HepG2 (cell line): ENCODE data around the gene UBE2O. TPM values are rescaled to one million over a fixed set of nuclear protein-coding genes. Genes with fewer than 3 reads are reported as not detected.

Experiments
- CBFB ChIP-seq: sonication (generic); formaldehyde crosslinking; IDR thresholded peaks from 2 replicates; pipeline ENCODE4 v1.4.0; 2020; ENCODE audit warnings: missing genetic modification reagents
- ELF1 ChIP-seq: sonication (generic); formaldehyde crosslinking; IDR thresholded peaks from 2 replicates; pipeline ENCODE4 v1.4.0; 2020; ENCODE audit warnings: missing genetic modification reagents
- FOSL1 ChIP-seq: sonication (generic); formaldehyde crosslinking; IDR thresholded peaks from 2 replicates; pipeline ENCODE4 v1.9.0; 2021; ENCODE audit warnings: missing genetic modification reagents, borderline replicate concordance
- GZF1 ChIP-seq: sonication (generic); formaldehyde crosslinking; IDR thresholded peaks from 2 replicates; pipeline ENCODE4 v1.5.1; 2020; ENCODE audit warnings: mild to moderate bottlenecking, missing genetic modification reagents
- MED1 ChIP-seq: sonication (generic); formaldehyde crosslinking; IDR thresholded peaks from 2 replicates; pipeline ENCODE4 v1.4.0; 2020; ENCODE audit warnings: missing genetic modification reagents
- MED8 ChIP-seq: sonication (generic); formaldehyde crosslinking; IDR thresholded peaks from 2 replicates; pipeline ENCODE4 v1.8.1; 2023; ENCODE audit warnings: mild to moderate bottlenecking, missing genetic modification reagents; ENCODE audit not compliant: insufficient replicate concordance
- MLXIP ChIP-seq: sonication (generic); formaldehyde crosslinking; IDR thresholded peaks from 2 replicates; pipeline ENCODE4 v1.9.0; 2021; ENCODE audit warnings: missing genetic modification reagents, borderline replicate concordance
- MXD4 ChIP-seq: IDR thresholded peaks from 2 replicates; pipeline ENCODE4 v1.6.1; 2016; ENCODE audit warnings: mild to moderate bottlenecking, missing biosample characterization, missing genetic modification reagents
- MZF1 ChIP-seq: sonication (generic); formaldehyde crosslinking; IDR thresholded peaks from 2 replicates; pipeline ENCODE4 v1.8.1; 2023; ENCODE audit warnings: mild to moderate bottlenecking, missing genetic modification reagents, borderline replicate concordance
- NCOA2 ChIP-seq: sonication (generic); formaldehyde crosslinking; IDR thresholded peaks from 2 replicates; pipeline ENCODE4 v1.8.0; 2022; ENCODE audit warnings: inconsistent platforms
- NCOR1 ChIP-seq: fragments of 200-600 bp; sonication (generic); IDR thresholded peaks from 2 replicates; pipeline ENCODE4 v1.7.0; 2017; ENCODE audit warnings: antibody characterized with exemption, low read length, borderline replicate concordance
- PHF20 ChIP-seq: sonication (generic); formaldehyde crosslinking; IDR thresholded peaks from 2 replicates; pipeline ENCODE4 v1.5.0; 2020; ENCODE audit warnings: mild to moderate bottlenecking, missing genetic modification reagents
- SAP130 ChIP-seq: IDR thresholded peaks from 2 replicates; pipeline ENCODE4 v1.6.1; 2016; ENCODE audit warnings: low read depth
- TBX2 ChIP-seq: sonication (generic); formaldehyde crosslinking; IDR thresholded peaks from 2 replicates; pipeline ENCODE4 v1.5.0; 2020; ENCODE audit warnings: missing genetic modification reagents, mild to moderate bottlenecking, borderline replicate concordance
- ZBED4 ChIP-seq: sonication (generic); formaldehyde crosslinking; IDR thresholded peaks from 2 replicates; pipeline ENCODE4 v1.4.0; 2020; ENCODE audit warnings: missing genetic modification reagents, borderline replicate concordance
- ZFAT ChIP-seq: sonication (generic); formaldehyde crosslinking; conservative IDR thresholded peaks from 2 replicates; pipeline ENCODE4 v1.8.1; 2023; ENCODE audit warnings: missing genetic modification reagents, inconsistent platforms
- ZNF101 ChIP-seq: sonication (generic); formaldehyde crosslinking; IDR thresholded peaks from 2 replicates; pipeline ENCODE4 v1.4.0; 2020; ENCODE audit warnings: mild to moderate bottlenecking, low read depth, missing genetic modification reagents, borderline replicate concordance
- ZNF12 ChIP-seq: sonication (generic); formaldehyde crosslinking; IDR thresholded peaks from 2 replicates; pipeline ENCODE4 v1.5.0; 2020; ENCODE audit warnings: missing genetic modification reagents
- ZNF124 ChIP-seq: sonication (generic); formaldehyde crosslinking; IDR thresholded peaks from 2 replicates; pipeline ENCODE4 v1.4.0; 2020; ENCODE audit warnings: missing genetic modification reagents
- ZNF34 ChIP-seq: sonication (generic); formaldehyde crosslinking; IDR thresholded peaks from 2 replicates; pipeline ENCODE4 v1.4.0; 2020; ENCODE audit warnings: mild to moderate bottlenecking, missing genetic modification reagents, borderline replicate concordance
- ZNF350 ChIP-seq: sonication (generic); formaldehyde crosslinking; IDR thresholded peaks from 2 replicates; pipeline ENCODE4 v1.4.0; 2020; ENCODE audit warnings: mild to moderate bottlenecking, low read depth, missing genetic modification reagents, borderline replicate concordance
- ZNF557 ChIP-seq: sonication (generic); formaldehyde crosslinking; IDR thresholded peaks from 2 replicates; pipeline ENCODE4 v1.4.0; 2020; ENCODE audit warnings: missing genetic modification reagents
- polyA plus RNA-seq, 8 experiments: library from polyadenylated mRNA; depleted of rRNA in 3 of 8; stranded (reverse) in 7 of 8; unstranded in 1 of 8; fragments of >200 nt; fragmentation: Illumina TruSeq in 4 of 8; extraction: Trizol in 4 of 8; gene quantifications; 2 replicates each; pipeline versions ENCODE4 v1.2.1 to v1.2.3, GENCODE V29; 2011 to 2016; ENCODE audit warnings: low read depth in 4 of 8, missing spikeins in 1 of 8, mixed read lengths in 1 of 8; ENCODE audit not compliant: insufficient read depth in 1 of 8
- total RNA-seq, 5 experiments: library from RNA; depleted of rRNA; stranded (reverse); fragments of >200 nt; fragmentation: Illumina TruSeq; extraction: Trizol; gene quantifications; 2 replicates each; pipeline ENCODE4 v1.2.3, GENCODE V29; 2016; ENCODE audit warnings: low read depth in 1 of 5
- TF ChIP-seq, protein P1 (sequence below): IDR thresholded peaks from 2 replicates; pipeline ENCODE4 v1.6.1; 2016; ENCODE audit warnings: mild to moderate bottlenecking, missing biosample characterization, missing genetic modification reagents

Gene UBE2O
- total and polyA plus RNA-seq, 2 of the 13 experiments (the other 11 are each of a cell fraction or from before 2014, with no cell fraction given), result 21.5 to 23.5 TPM

DNA sequence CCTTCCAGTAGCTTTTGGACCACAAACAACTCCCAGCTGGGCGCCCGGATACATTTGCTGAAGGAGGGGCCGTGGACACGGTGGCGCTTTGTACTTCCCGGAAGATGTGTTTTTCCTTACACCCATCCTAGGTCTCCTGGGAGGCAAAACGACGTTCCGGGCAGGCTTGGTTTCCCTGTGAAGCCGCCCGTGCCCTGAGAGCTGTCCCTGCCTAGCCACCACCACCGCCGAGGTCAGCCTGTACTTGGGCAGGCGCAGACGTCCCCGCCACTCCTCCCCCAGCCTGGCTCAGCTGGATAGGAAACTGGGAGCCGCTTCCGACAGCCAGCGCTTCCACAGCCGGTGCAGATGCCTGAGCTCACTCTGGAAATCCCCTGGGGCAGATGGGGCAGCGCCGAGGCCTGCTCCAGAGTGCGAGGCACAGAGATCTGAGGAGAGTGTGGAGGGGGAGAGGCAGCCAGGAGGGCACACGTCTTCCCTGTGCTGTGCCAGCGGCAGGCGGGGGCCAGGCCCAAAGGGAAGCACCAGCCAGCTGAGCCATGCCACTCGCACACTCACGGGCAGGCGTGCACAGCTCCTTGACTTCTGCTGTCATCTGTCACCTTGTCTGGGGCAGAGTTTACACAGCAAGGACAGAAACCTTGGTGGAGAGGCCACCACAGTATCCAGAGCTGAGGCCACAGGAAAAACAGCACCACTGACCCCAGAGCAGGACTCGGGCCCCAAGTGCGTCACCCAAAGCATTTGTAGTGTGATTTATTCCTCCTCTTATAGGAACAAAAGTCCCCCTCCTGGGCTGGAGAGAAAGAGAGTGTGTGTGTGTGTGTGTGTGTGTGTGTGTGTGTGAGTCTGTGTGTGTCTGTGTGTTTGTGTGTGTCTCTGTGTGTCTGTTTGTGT is 45.3 kb upstream of the UBE2O start (continued):
- TF ChIP-seq ZFAT (CRISPR knock-in tag), result no peak
- peak; percentile 93 for TF ChIP-seq SAP130
- TF ChIP-seq ZNF557 (CRISPR knock-in tag), result 0 out of 2 replicates have a peak, but pooled peaks have one; percentile 45
- 0 out of 2 replicates have a peak, but pooled peaks have one; percentile 35 for TF ChIP-seq PHF20
- TF ChIP-seq ZBED4 (CRISPR knock-in tag), result no peak
- TF ChIP-seq GZF1 (CRISPR knock-in tag), result 0 out of 2 replicates have a peak, but pooled peaks have one; percentile 46
- peak; percentile 59; the same call in 1 of the 2 replicates for TF ChIP-seq CBFB (CRISPR knock-in tag)
- TF ChIP-seq TBX2 (CRISPR knock-in tag), result peak; percentile 78; the same call in 1 of the 2 replicates
- TF ChIP-seq FOSL1, result no peak
- no peak for TF ChIP-seq MLXIP (CRISPR knock-in tag)
- TF ChIP-seq NCOR1, result peak; percentile 38; the same call in 1 of the 2 replicates
- peak; percentile 62 for TF ChIP-seq ZNF350
- no peak for TF ChIP-seq ZNF12 (CRISPR knock-in tag)
- TF ChIP-seq ZNF101 (CRISPR knock-in tag), result no peak
- no peak for TF ChIP-seq MED8
- peak; percentile 77 for TF ChIP-seq MED1
- TF ChIP-seq MXD4 (CRISPR knock-in tag), result peak; percentile 81
- TF ChIP-seq, protein P1, sequence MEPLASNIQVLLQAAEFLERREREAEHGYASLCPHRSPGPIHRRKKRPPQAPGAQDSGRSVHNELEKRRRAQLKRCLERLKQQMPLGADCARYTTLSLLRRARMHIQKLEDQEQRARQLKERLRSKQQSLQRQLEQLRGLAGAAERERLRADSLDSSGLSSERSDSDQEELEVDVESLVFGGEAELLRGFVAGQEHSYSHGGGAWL (CRISPR knock-in tag), result peak; percentile 79
- TF ChIP-seq ZNF124 (CRISPR knock-in tag), result peak; percentile 39; the same call in 1 of the 2 replicates
- TF ChIP-seq NCOA2 (CRISPR knock-in tag), result peak; percentile 18; the same call in 1 of the 2 replicates
- no peak for TF ChIP-seq MZF1 (CRISPR knock-in tag)
- peak; percentile 51; the same call in 1 of the 2 replicates for TF ChIP-seq ELF1 (CRISPR knock-in tag)
- peak; percentile 80; the same call in 1 of the 2 replicates for TF ChIP-seq ZNF34 (CRISPR knock-in tag)
